Endothelial cell of umbilical vein (primary cell): ENCODE data around the gene NSL1. TPM values are rescaled to one million over a fixed set of nuclear protein-coding genes. Genes with fewer than 3 reads are reported as not detected.

Experiments
- BruUV-seq: library from RNA; stranded (reverse); fragments of 400-500 nt; replicated peaks from 2 replicates; lab custom pipeline; 2021; lab: Mats Ljungman, UMichigan
- CTCF ChIA-PET: fragments of 300-600, 350-600 bp; sonication (Branson Sonifier 250); formaldehyde crosslinking; loops from one replicate; lab custom pipeline; 2021; ENCODE audit warnings: antibody characterized with exemption, inconsistent platforms; lab: Charles Lee
- POLR2A ChIA-PET: fragments of 300-600, 350-600 bp; sonication (Branson Sonifier 250); formaldehyde crosslinking; loops from one replicate; lab custom pipeline; 2021; ENCODE audit warnings: antibody characterized with exemption, inconsistent platforms; lab: Charles Lee
- DNase-seq: peaks from one replicate; pipeline ENCODE4 v3.0.0-alpha.2; 2011; ENCODE audit warnings: low read depth, low spot score
- FAIRE-seq: peaks from 2 replicates; lab custom pipeline; 2011; peaks lifted over from hg19 to GRCh38; lab: Jason Lieb, UNC
- H2AFZ ChIP-seq: 2 replicates; pipeline ENCODE4 v1.6.0; 2012; ENCODE audit warnings: low read depth, low read length, control low read depth, inconsistent platforms
- H3K27ac ChIP-seq: 2 replicates; pipeline ENCODE4 v1.5.1; 2011; ENCODE audit warnings: low read depth, mild to moderate bottlenecking, control low read depth, low read length, moderate library complexity; ENCODE audit not compliant: insufficient read depth
- H3K27me3 ChIP-seq, 2 experiments: 2 replicates each; pipeline versions ENCODE4 v1.6.0 to v1.6.1; 2011; ENCODE audit warnings: low read length in 2 of 2, mixed read lengths in 1 of 2; ENCODE audit not compliant: control insufficient read depth in 2 of 2, insufficient read depth in 2 of 2
- H3K36me3 ChIP-seq, 2 experiments: 2 replicates in 1 of 2; 3 replicates in 1 of 2; pipeline ENCODE4 v1.5.1; 2011; ENCODE audit warnings: low read length in 2 of 2, mild to moderate bottlenecking in 1 of 2, moderate library complexity in 1 of 2; ENCODE audit not compliant: control insufficient read depth in 2 of 2, insufficient read depth in 2 of 2; ENCODE audit errors: extremely low read depth in 1 of 2
- H3K4me1 ChIP-seq: 3 replicates; pipeline ENCODE4 v1.5.1; 2011; ENCODE audit warnings: mild to moderate bottlenecking, low read length; ENCODE audit not compliant: control insufficient read depth, insufficient read depth; ENCODE audit errors: extremely low read depth
- H3K4me2 ChIP-seq: 2 replicates; pipeline ENCODE4 v1.6.1; 2011; ENCODE audit warnings: low read length, control low read depth, mixed read lengths; ENCODE audit not compliant: insufficient read depth
- H3K4me3 ChIP-seq, 3 experiments: fragments of 200-600 bp in 1 of 3; sonication (generic), shearing (Covaris generic) in 1 of 3; replicated peaks in 1 of 3; 2 replicates each; pipeline ENCODE4 v1.5.1; 2011 to 2016; ENCODE audit warnings: control low read depth in 3 of 3, low read length in 3 of 3, mild to moderate bottlenecking in 2 of 3, inconsistent platforms in 1 of 3, low read depth in 1 of 3, moderate library complexity in 1 of 3; ENCODE audit not compliant: insufficient read depth in 1 of 3
- H3K79me2 ChIP-seq: 2 replicates; pipeline ENCODE4 v1.6.0; 2012; ENCODE audit warnings: low read length, inconsistent platforms; ENCODE audit not compliant: control insufficient read depth, insufficient read depth
- H3K9ac ChIP-seq: replicated peaks from 2 replicates; pipeline ENCODE3; 2011; ENCODE audit warnings: low read length, control low read depth; ENCODE audit not compliant: insufficient read depth; ENCODE audit errors: extremely low read depth
- H3K9me1 ChIP-seq: replicated peaks from 3 replicates; pipeline ENCODE4 v1.6.0; 2011; ENCODE audit warnings: mild to moderate bottlenecking, low read length; ENCODE audit not compliant: control insufficient read depth, insufficient read depth; ENCODE audit errors: extremely low read depth
- H3K9me3 ChIP-seq: replicated peaks from 2 replicates; pipeline ENCODE4 v1.5.1; 2012; ENCODE audit warnings: low read length, inconsistent platforms; ENCODE audit not compliant: control insufficient read depth, insufficient read depth
- H4K20me1 ChIP-seq: replicated peaks from 2 replicates; pipeline ENCODE3; 2011; ENCODE audit warnings: mild to moderate bottlenecking, low read length; ENCODE audit not compliant: control insufficient read depth, insufficient read depth; ENCODE audit errors: extremely low read depth
- CTCF ChIP-seq, 2 donors: IDR thresholded peaks; 1 replicate in 1 of 2; 2 replicates in 1 of 2; pipeline ENCODE4 v1.5.1; 2011; ENCODE audit warnings: low read length in 2 of 2, mild to moderate bottlenecking in 2 of 2, moderate library complexity in 2 of 2, control low read depth in 1 of 2, inconsistent platforms in 1 of 2, low read depth in 1 of 2; ENCODE audit not compliant: insufficient read depth in 1 of 2; ENCODE audit errors: extremely low read depth in 1 of 2
- EZH2 ChIP-seq: IDR thresholded peaks from 2 replicates; pipeline ENCODE4 v1.6.1; 2012; ENCODE audit warnings: borderline replicate concordance, low read depth, mild to moderate bottlenecking, moderate library complexity, low read length, inconsistent platforms; ENCODE audit not compliant: severe bottlenecking
- FOS ChIP-seq: IDR thresholded peaks from 2 replicates; pipeline ENCODE4 v1.6.1; 2011; ENCODE audit warnings: mild to moderate bottlenecking, low read length, moderate library complexity, borderline replicate concordance; ENCODE audit not compliant: insufficient read depth
- GATA2 ChIP-seq: IDR thresholded peaks from 2 replicates; pipeline ENCODE4 v1.7.0; 2011; ENCODE audit warnings: low read depth, mild to moderate bottlenecking, moderate library complexity, mixed read lengths, low read length; ENCODE audit not compliant: insufficient read length, insufficient read depth
- JUN ChIP-seq: IDR thresholded peaks from 2 replicates; pipeline ENCODE4 v1.6.1; 2011; ENCODE audit warnings: borderline replicate concordance, low read depth; ENCODE audit not compliant: insufficient read length, insufficient read depth
- MAX ChIP-seq: IDR thresholded peaks from 2 replicates; pipeline ENCODE4 v1.6.1; 2011; ENCODE audit not compliant: insufficient read depth, insufficient read length
- MYC ChIP-seq: IDR thresholded peaks from one replicate; pipeline ENCODE4 v1.6.1; 2011; ENCODE audit warnings: mild to moderate bottlenecking, low read depth, low read length
- POLR2A ChIP-seq: IDR thresholded peaks from 2 replicates; pipeline ENCODE4 v1.6.1; 2012; ENCODE audit warnings: low read depth, mild to moderate bottlenecking, control low read depth, low read length
- POLR2AphosphoS5 ChIP-seq: IDR thresholded peaks from 2 replicates; pipeline ENCODE4 v1.6.1; 2012; ENCODE audit warnings: low read depth, mild to moderate bottlenecking, control low read depth, low read length, moderate library complexity; ENCODE audit not compliant: insufficient read depth
- dilution Hi-C: fragments of 300-500 bp; cut with MboI; formaldehyde crosslinking; loops from one replicate; pipeline ENCODE4 v1.15.0; 2019; ENCODE audit warnings: low sequenced_read_pairs; ENCODE audit not compliant: extremely low pct_ligation_motif_present
- intact Hi-C: fragments of 100-400 bp; cut with micrococcal nuclease; formaldehyde crosslinking; loops from one replicate; pipeline ENCODE4 v1.10.0; 2022
- polyA plus RNA-seq, 4 experiments: library from polyadenylated mRNA; depleted of rRNA in 3 of 4; stranded (reverse) in 3 of 4; unstranded in 1 of 4; fragments of >200 nt; gene quantifications; 2 replicates each; pipeline versions ENCODE4 v1.2.1 to v1.2.3, GENCODE V29; 2011 to 2012; ENCODE audit warnings: missing spikeins in 1 of 4
- total RNA-seq: library from RNA; stranded (reverse); gene quantifications from 2 replicates; pipeline ENCODE4 v1.2.3, GENCODE V29; 2021

NSL1 gene
- total and polyA plus RNA-seq, 2 donors (not counting 3 experiments of a cell fraction or from before 2014, with no cell fraction given) = 15.5 to 30.2 TPM

DNA sequence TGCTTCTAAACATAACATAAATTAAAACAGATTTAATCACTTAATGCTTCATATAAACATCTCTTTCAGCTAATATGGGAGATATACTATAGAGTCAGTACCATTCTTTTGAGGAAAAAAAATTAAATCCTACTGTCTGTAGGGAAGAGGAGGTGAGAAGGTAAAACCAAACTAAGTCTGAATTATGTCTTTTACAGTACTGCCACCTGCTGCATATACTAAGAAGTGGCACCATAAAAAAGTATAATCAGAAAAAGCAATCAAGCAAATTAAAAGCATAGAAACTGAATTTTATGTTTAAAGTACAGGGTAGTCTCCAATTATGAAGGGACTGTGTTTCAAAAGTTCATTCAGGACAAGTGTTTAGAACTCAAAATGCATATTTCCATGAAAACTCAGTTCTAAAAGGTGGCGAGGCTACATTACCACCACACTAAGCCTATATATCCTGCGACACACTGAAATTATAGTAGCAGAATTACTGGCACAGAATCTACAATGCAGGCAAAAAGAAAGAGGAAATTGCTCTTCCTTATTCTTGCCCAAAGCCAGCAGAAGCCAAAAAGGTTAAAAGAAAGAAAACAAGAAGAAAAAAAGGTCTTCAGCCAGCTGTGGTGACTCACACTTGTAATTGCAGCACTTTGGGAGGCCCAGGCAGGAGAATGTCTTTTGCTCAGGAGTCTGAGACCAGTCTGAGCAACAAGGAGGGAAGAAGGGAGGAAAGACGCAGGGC is 9.0 kb downstream of the NSL1 start:
- intact Hi-C loops (loop anchor here (1.0 to 2.0 kb wide), 6 partner anchors 9 to 325 kb away; partner anchors contain the start of genes ATF3, NSL1 and TATDN3), dilution Hi-C loops (no loop called here)
- no peak overlapping the region for H3K9ac ChIP-seq
- no peaks in the 10 kb centered on the region for H3K27me3 ChIP-seq
- no peak overlapping the region for H2AFZ ChIP-seq
- DNase-seq (peak; percentile 79), FAIRE-seq (peak; percentile 87)
- H3K79me2 ChIP-seq = no peaks in the 10 kb centered on the region
- H3K4me1 ChIP-seq = peaks cover 15% of the 10 kb centered on the region
- POLR2A ChIA-PET = no interaction called here
- TF ChIP-seq FOS (peak; percentile 80), GATA2 (peak; percentile 14), POLR2A (no peak), EZH2 (no peak), POLR2AphosphoS5 (peak; percentile 75), CTCF (IDR thresholded peaks at IDR 0.05; ENCODE audit: extremely low read depth in 1 of 2, insufficient read depth in 1 of 2, low read depth in 1 of 2, low read length in 2 of 2) (peak; percentile 34 to 38), MYC (no peak), JUN (peak; percentile 78), MAX (no peak)
- H3K36me3 ChIP-seq = peaks cover 0 to 6% of the 10 kb centered on the region in 2 experiments
- no peak overlapping the region for H3K4me3 ChIP-seq
- H3K27ac ChIP-seq = peak overlapping the region; percentile 15
- BruUV-seq = no TSS peak
- no peaks in the 10 kb centered on the region for H4K20me1 ChIP-seq
- H3K4me2 ChIP-seq = peak overlapping the region; percentile 56
- CTCF ChIA-PET = interaction anchor here (0.7 to 3.4 kb wide), 6 partner anchors 14 to 327 kb away, joined by 3 to 31 read pairs (median 16); no protein-coding TSS in a partner anchor
- H3K9me1 ChIP-seq = no peaks in the 10 kb centered on the region
- no peaks in the 10 kb centered on the region for H3K9me3 ChIP-seq
